ENCODE results near the gene NTM.

Gene NTM

DNA sequence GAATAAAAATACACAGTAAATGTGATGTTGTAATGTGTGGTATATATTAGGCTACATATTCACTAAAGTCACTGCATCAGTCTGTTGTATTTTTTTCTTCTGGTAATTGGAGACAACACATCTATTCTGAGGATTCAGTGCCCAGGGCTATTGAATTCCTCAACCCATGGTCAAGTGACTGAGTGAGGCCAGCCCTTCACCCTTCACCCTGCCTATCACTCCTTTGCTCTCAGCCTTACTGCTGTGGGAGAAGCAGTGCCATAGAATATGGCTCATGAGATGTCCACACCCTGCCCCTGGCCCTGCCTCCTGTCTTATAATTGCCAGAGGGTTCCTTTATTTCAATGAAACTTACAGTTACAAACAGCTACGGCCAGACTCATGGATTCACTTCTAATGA lies 295.6 kb downstream of the NTM start:
- Histone ChIP-seq H3K4ac (ENCODE audit: low read length) (no peak overlapping the region), H3K4me3 (ENCODE audit: low read length in 2 of 2) (no peak overlapping the region), H3K9ac (ENCODE audit: low read depth, low read length, poor library complexity) (no peak overlapping the region), H2BK120ac (ENCODE audit: low read depth, low read length) (no peak overlapping the region), H2BK15ac (ENCODE audit: low read length) (no peak overlapping the region), H2AFZ (ENCODE audit: low read length) (no peak overlapping the region), H3K79me1 (ENCODE audit: low read depth, low read length) (no peaks in the 10 kb centered on the region), H2BK12ac (ENCODE audit: low read length) (no peak overlapping the region), H3K23ac (ENCODE audit: low read depth, low read length, poor library complexity) (no peak overlapping the region), H2AK5ac (ENCODE audit: low read depth, low read length) (peak overlapping the region; percentile 0), H3K18ac (ENCODE audit: low read length) (no peak overlapping the region), H4K91ac (ENCODE audit: low read depth, low read length, poor library complexity) (no peak overlapping the region), H4K8ac (ENCODE audit: low read depth, low read length) (no peak overlapping the region), H3K27ac (replicated peaks; ENCODE audit: low read length) (no peak overlapping the region), H3K36me3 (replicated peaks in 1 of 2; ENCODE audit: control insufficient read depth in 2 of 2, insufficient read depth in 2 of 2, low read length in 2 of 2) (no peaks in the 10 kb centered on the region), H3K27me3 (ENCODE audit: control insufficient read depth in 3 of 3, insufficient read depth in 3 of 3, low read depth in 1 of 3, low read length in 3 of 3) (no peaks in the 10 kb centered on the region), H3K14ac (ENCODE audit: low read length) (no peak overlapping the region), H3K9me3 (replicated peaks in 1 of 2; ENCODE audit: control insufficient read depth in 2 of 2, insufficient read depth in 1 of 2, low read depth in 1 of 2, low read length in 2 of 2) (no peaks in the 10 kb centered on the region), H3K4me2 (ENCODE audit: insufficient read depth, low read length, poor library complexity, severe bottlenecking) (no peak overlapping the region), H3K4me1 (ENCODE audit: control insufficient read depth in 2 of 2, insufficient read depth in 1 of 2, low read depth in 1 of 2, low read length in 2 of 2) (peaks cover 0 to 21% of the 10 kb centered on the region in 2 donors), H2BK5ac (ENCODE audit: low read length) (no peak overlapping the region)
- DNase-seq (ENCODE audit: low spot score) = no peak
- no CpG with 5 or more reads among the region's 1 CpG for WGBS, 2 donors (ENCODE audit: extremely low coverage in 2 of 2, insufficient read length in 2 of 2, insufficient replicate concordance in 1 of 2)

GRCh38 chr11:131666617-131667016 lies 296.2 kb downstream of the NTM start:
- H3K27ac ChIP-seq (replicated peaks; ENCODE audit: low read length) = no peak overlapping the region
- no peak overlapping the region for H4K8ac ChIP-seq (ENCODE audit: low read depth, low read length)
- H2BK120ac ChIP-seq (ENCODE audit: low read depth, low read length) = no peak overlapping the region
- no peak overlapping the region for H3K14ac ChIP-seq (ENCODE audit: low read length)
- no peaks in the 10 kb centered on the region for H3K9me3 ChIP-seq (replicated peaks in 1 of 2; ENCODE audit: control insufficient read depth in 2 of 2, insufficient read depth in 1 of 2, low read depth in 1 of 2, low read length in 2 of 2)
- peaks cover 0 to 20% of the 10 kb centered on the region in 2 donors for H3K4me1 ChIP-seq (ENCODE audit: control insufficient read depth in 2 of 2, insufficient read depth in 1 of 2, low read depth in 1 of 2, low read length in 2 of 2)
- H3K4ac ChIP-seq (ENCODE audit: low read length) = no peak overlapping the region
- no peak overlapping the region for H3K9ac ChIP-seq (ENCODE audit: low read depth, low read length, poor library complexity)
- H3K4me2 ChIP-seq (ENCODE audit: insufficient read depth, low read length, poor library complexity, severe bottlenecking) = no peak overlapping the region
- no peak overlapping the region for H2BK5ac ChIP-seq (ENCODE audit: low read length)
- peak overlapping the region; percentile 14 for H2BK15ac ChIP-seq (ENCODE audit: low read length)
- peak overlapping the region; percentile 13 for H3K18ac ChIP-seq (ENCODE audit: low read length)
- H3K36me3 ChIP-seq (replicated peaks in 1 of 2; ENCODE audit: control insufficient read depth in 2 of 2, insufficient read depth in 2 of 2, low read length in 2 of 2) = no peaks in the 10 kb centered on the region
- no peak overlapping the region for H2AFZ ChIP-seq (ENCODE audit: low read length)
- H3K23ac ChIP-seq (ENCODE audit: low read depth, low read length, poor library complexity) = no peak overlapping the region
- WGBS, 2 donors (ENCODE audit: extremely low coverage in 2 of 2, insufficient read length in 2 of 2, insufficient replicate concordance in 1 of 2) = no CpG with 5 or more reads among the region's 5 CpGs
- no peak for DNase-seq (ENCODE audit: low spot score)
- no peaks in the 10 kb centered on the region for H3K27me3 ChIP-seq (ENCODE audit: control insufficient read depth in 3 of 3, insufficient read depth in 3 of 3, low read depth in 1 of 3, low read length in 3 of 3)
- H2AK5ac ChIP-seq (ENCODE audit: low read depth, low read length) = no peak overlapping the region
- no peaks in the 10 kb centered on the region for H3K79me1 ChIP-seq (ENCODE audit: low read depth, low read length)
- no peak overlapping the region for H3K4me3 ChIP-seq (ENCODE audit: low read length in 2 of 2)
- no peak overlapping the region for H2BK12ac ChIP-seq (ENCODE audit: low read length)
- no peak overlapping the region for H4K91ac ChIP-seq (ENCODE audit: low read depth, low read length, poor library complexity)

- H2BK5ac ChIP-seq (ENCODE audit: low read length) = no peak overlapping the region
- no peaks in the 10 kb centered on the region for H3K9me3 ChIP-seq (replicated peaks in 1 of 2; ENCODE audit: control insufficient read depth in 2 of 2, insufficient read depth in 1 of 2, low read depth in 1 of 2, low read length in 2 of 2)
- H3K4me1 ChIP-seq (ENCODE audit: control insufficient read depth in 2 of 2, insufficient read depth in 1 of 2, low read depth in 1 of 2, low read length in 2 of 2) = peaks cover 0 to 15% of the 10 kb centered on the region in 2 donors
- no peak overlapping the region for H3K9ac ChIP-seq (ENCODE audit: low read depth, low read length, poor library complexity)
- no peak overlapping the region for H2BK120ac ChIP-seq (ENCODE audit: low read depth, low read length)
- H3K27me3 ChIP-seq (ENCODE audit: control insufficient read depth in 3 of 3, insufficient read depth in 3 of 3, low read depth in 1 of 3, low read length in 3 of 3) = no peaks in the 10 kb centered on the region
- no peak overlapping the region for H3K27ac ChIP-seq (replicated peaks; ENCODE audit: low read length)
- no peak overlapping the region for H3K4ac ChIP-seq (ENCODE audit: low read length)
- H2BK12ac ChIP-seq (ENCODE audit: low read length) = no peak overlapping the region
- no peaks in the 10 kb centered on the region for H3K79me1 ChIP-seq (ENCODE audit: low read depth, low read length)
- no peak overlapping the region for H3K14ac ChIP-seq (ENCODE audit: low read length)
- no peaks in the 10 kb centered on the region for H3K36me3 ChIP-seq (replicated peaks in 1 of 2; ENCODE audit: control insufficient read depth in 2 of 2, insufficient read depth in 2 of 2, low read length in 2 of 2)
- no peak overlapping the region for H2BK15ac ChIP-seq (ENCODE audit: low read length)
- no peak overlapping the region for H4K91ac ChIP-seq (ENCODE audit: low read depth, low read length, poor library complexity)
- peak overlapping the region; percentile 33 for H3K18ac ChIP-seq (ENCODE audit: low read length)
- no peak for DNase-seq (ENCODE audit: low spot score)
- H4K8ac ChIP-seq (ENCODE audit: low read depth, low read length) = no peak overlapping the region
- no peak overlapping the region for H3K23ac ChIP-seq (ENCODE audit: low read depth, low read length, poor library complexity)
- no peak overlapping the region for H2AFZ ChIP-seq (ENCODE audit: low read length)
- no peak overlapping the region for H2AK5ac ChIP-seq (ENCODE audit: low read depth, low read length)
- H3K4me2 ChIP-seq (ENCODE audit: insufficient read depth, low read length, poor library complexity, severe bottlenecking) = no peak overlapping the region
- no CpG with 5 or more reads among the region's 4 CpGs for WGBS, 2 donors (ENCODE audit: extremely low coverage in 2 of 2, insufficient read length in 2 of 2, insufficient replicate concordance in 1 of 2)
- no peak overlapping the region for H3K4me3 ChIP-seq (ENCODE audit: low read length in 2 of 2)
Observed at GRCh38 chr11:131667566-131667965, 297.2 kb downstream of the NTM start.

DNA sequence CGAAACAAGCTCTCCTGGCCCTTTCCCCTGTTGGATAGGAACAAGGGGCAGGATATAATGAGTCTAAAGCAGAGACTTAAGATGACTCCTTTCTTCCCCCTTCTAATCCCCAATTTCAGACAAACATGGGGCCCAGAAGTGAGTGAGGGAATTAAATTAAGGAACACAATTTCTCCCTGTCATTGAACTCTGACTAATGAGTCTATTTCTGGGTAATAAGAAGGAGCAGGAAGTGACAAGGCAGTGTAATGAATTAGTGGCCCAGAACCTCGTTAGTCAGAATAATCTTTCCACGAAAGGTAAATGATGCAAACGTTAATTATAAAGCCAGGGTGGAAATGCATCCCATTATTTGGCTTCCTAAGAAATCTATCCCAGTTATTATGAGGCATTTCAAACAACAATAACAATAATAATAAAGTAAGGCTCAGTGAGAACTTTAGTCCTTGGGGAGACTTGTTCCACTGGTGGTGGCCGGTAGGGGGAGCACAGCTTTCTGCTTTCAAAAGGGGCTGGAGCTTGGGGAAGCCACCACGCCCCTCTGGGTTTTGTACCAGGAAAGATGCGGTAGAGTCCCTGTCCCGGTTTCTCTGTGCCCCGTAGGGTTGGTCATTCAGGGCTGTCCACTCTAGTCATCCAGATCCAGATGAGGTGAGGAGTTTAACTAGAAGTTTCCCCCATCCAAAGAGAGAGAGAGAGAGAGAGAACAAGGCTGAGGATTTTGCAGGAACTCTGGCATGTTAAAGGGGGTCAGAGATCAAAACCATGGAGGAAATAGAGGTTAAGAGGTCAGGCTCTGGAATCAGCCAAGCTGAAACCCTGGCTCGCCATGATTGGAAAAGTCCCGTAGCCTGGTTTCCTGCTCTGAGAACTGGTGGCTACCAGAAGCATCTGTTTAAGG lies 298.3 kb downstream of the NTM start:
- Histone ChIP-seq H3K9ac (ENCODE audit: low read depth, low read length, poor library complexity) (no peak overlapping the region), H2AFZ (ENCODE audit: low read length) (peak overlapping the region; percentile 37), H2BK12ac (ENCODE audit: low read length) (no peak overlapping the region), H3K27ac (replicated peaks; ENCODE audit: low read length) (peak overlapping the region; percentile 59), H2BK5ac (ENCODE audit: low read length) (no peak overlapping the region), H2BK15ac (ENCODE audit: low read length) (no peak overlapping the region), H3K14ac (ENCODE audit: low read length) (no peak overlapping the region), H2AK5ac (ENCODE audit: low read depth, low read length) (peak overlapping the region; percentile 81), H3K4me1 (ENCODE audit: control insufficient read depth in 2 of 2, insufficient read depth in 1 of 2, low read depth in 1 of 2, low read length in 2 of 2) (peaks cover 0 to 10% of the 10 kb centered on the region in 2 donors), H3K79me1 (ENCODE audit: low read depth, low read length) (no peaks in the 10 kb centered on the region), H3K9me3 (replicated peaks in 1 of 2; ENCODE audit: control insufficient read depth in 2 of 2, insufficient read depth in 1 of 2, low read depth in 1 of 2, low read length in 2 of 2) (no peaks in the 10 kb centered on the region), H4K91ac (ENCODE audit: low read depth, low read length, poor library complexity) (no peak overlapping the region), H3K27me3 (ENCODE audit: control insufficient read depth in 3 of 3, insufficient read depth in 3 of 3, low read depth in 1 of 3, low read length in 3 of 3) (no peaks in the 10 kb centered on the region), H4K8ac (ENCODE audit: low read depth, low read length) (no peak overlapping the region), H3K4me2 (ENCODE audit: insufficient read depth, low read length, poor library complexity, severe bottlenecking) (no peak overlapping the region), H3K4me3 (ENCODE audit: low read length in 2 of 2) (no peak overlapping the region), H3K23ac (ENCODE audit: low read depth, low read length, poor library complexity) (no peak overlapping the region), H3K4ac (ENCODE audit: low read length) (no peak overlapping the region), H2BK120ac (ENCODE audit: low read depth, low read length) (no peak overlapping the region), H3K18ac (ENCODE audit: low read length) (no peak overlapping the region), H3K36me3 (replicated peaks in 1 of 2; ENCODE audit: control insufficient read depth in 2 of 2, insufficient read depth in 2 of 2, low read length in 2 of 2) (no peaks in the 10 kb centered on the region)
- DNase-seq (ENCODE audit: low spot score) = peak; percentile 50
- no CpG with 5 or more reads among the region's 11 CpGs for WGBS, 2 donors (ENCODE audit: extremely low coverage in 2 of 2, insufficient read length in 2 of 2, insufficient replicate concordance in 1 of 2)

Measured in neuronal stem cell (in vitro differentiated cells).